A673 (cell line): Measurements from ENCODE around the gene GBF1. TPM values are rescaled to one million over a fixed set of nuclear protein-coding genes. Genes with fewer than 3 reads are reported as not detected.

Experiments used
- BruUV-seq: library from RNA; stranded (reverse); fragments of 400-500 nt; replicated peaks from 2 replicates; lab custom pipeline; 2021; lab: Mats Ljungman, UMichigan
- CTCF ChIA-PET: fragments of 300-600 bp; sonication (Branson Sonifier 250); formaldehyde crosslinking; loops from one replicate; lab custom pipeline; 2022; ENCODE audit warnings: antibody characterized with exemption; lab: Charles Lee
- POLR2A ChIA-PET: fragments of 300-600 bp; sonication (Branson Sonifier 250); formaldehyde crosslinking; loops from one replicate; lab custom pipeline; 2022; ENCODE audit warnings: antibody characterized with exemption; ENCODE audit not compliant: low non-redundant PET; lab: Charles Lee
- DNase-seq: peaks from one replicate; pipeline ENCODE4 v3.0.0-alpha.2; 2015; ENCODE audit warnings: low spot score
- H3K27ac ChIP-seq: fragments of 200-600 bp; sonication (generic); 2 replicates; pipeline ENCODE4 v1.5.1; 2016; ENCODE audit warnings: mixed run types, low read depth, mild to moderate bottlenecking, mixed read lengths, antibody characterized with exemption, low read length; ENCODE audit not compliant: poor library complexity, severe bottlenecking
- H3K27me3 ChIP-seq: fragments of 200-600 bp; sonication (generic); replicated peaks from 2 replicates; pipeline ENCODE4 v1.6.1; 2017; ENCODE audit warnings: mixed run types, low read depth, mild to moderate bottlenecking, mixed read lengths, antibody characterized with exemption, low read length; ENCODE audit not compliant: insufficient read depth, poor library complexity
- H3K36me3 ChIP-seq: fragments of 200-600 bp; sonication (generic); 2 replicates; pipeline ENCODE4 v1.6.1; 2016; ENCODE audit warnings: mixed run types, mild to moderate bottlenecking, mixed read lengths, antibody characterized with exemption, low read length; ENCODE audit not compliant: insufficient read depth, poor library complexity, severe bottlenecking
- H3K4me1 ChIP-seq: fragments of 200-600 bp; sonication (generic); 2 replicates; pipeline ENCODE4 v1.6.1; 2017; ENCODE audit warnings: mixed run types, mild to moderate bottlenecking, mixed read lengths, antibody characterized with exemption, low read length; ENCODE audit not compliant: insufficient read depth, poor library complexity, severe bottlenecking
- H3K4me3 ChIP-seq: fragments of 200-600 bp; sonication (generic); 2 replicates; pipeline ENCODE4 v1.5.1; 2016; ENCODE audit warnings: low read depth, mixed run types, mild to moderate bottlenecking, mixed read lengths, low read length; ENCODE audit not compliant: poor library complexity, severe bottlenecking
- H3K9me3 ChIP-seq: fragments of 200-600 bp; sonication (generic); 2 replicates; pipeline ENCODE4 v1.6.1; 2016; ENCODE audit warnings: mixed run types, low read depth, mild to moderate bottlenecking, mixed read lengths, antibody characterized with exemption, low read length; ENCODE audit not compliant: poor library complexity, severe bottlenecking
- EZH2 ChIP-seq: fragments of 200-600 bp; sonication (generic); IDR thresholded peaks from 2 replicates; pipeline ENCODE4 v1.6.1; 2017; ENCODE audit warnings: borderline replicate concordance, low read depth, mild to moderate bottlenecking, mixed read lengths, antibody characterized with exemption, low read length; ENCODE audit not compliant: poor library complexity, severe bottlenecking
- intact Hi-C: fragments of 100-400 bp; cut with micrococcal nuclease; formaldehyde crosslinking; loops from one replicate; pipeline ENCODE4 v1.10.0; 2022; ENCODE audit not compliant: unreplicated experiment
- total RNA-seq: library from RNA; stranded (reverse); gene quantifications from 2 replicates; pipeline ENCODE4 v1.2.3, GENCODE V29; 2021
- TF ChIP-seq, protein P1 (sequence below): fragments of 300-800, 200-600 bp; sonication (generic); conservative IDR thresholded peaks from 2 replicates; pipeline ENCODE4 v1.5.1; 2017; ENCODE audit warnings: low read depth, mild to moderate bottlenecking, antibody characterized with exemption, low read length, moderate library complexity, mixed read lengths

The GBF1 gene
- total RNA-seq, 1 experiment from 2014 or later: 50.0 TPM

GRCh38 chr10:102262744-102263370 is 17.5 kb downstream of the GBF1 start:
- POLR2A ChIA-PET: no interaction called here
- TF ChIP-seq, protein P1, sequence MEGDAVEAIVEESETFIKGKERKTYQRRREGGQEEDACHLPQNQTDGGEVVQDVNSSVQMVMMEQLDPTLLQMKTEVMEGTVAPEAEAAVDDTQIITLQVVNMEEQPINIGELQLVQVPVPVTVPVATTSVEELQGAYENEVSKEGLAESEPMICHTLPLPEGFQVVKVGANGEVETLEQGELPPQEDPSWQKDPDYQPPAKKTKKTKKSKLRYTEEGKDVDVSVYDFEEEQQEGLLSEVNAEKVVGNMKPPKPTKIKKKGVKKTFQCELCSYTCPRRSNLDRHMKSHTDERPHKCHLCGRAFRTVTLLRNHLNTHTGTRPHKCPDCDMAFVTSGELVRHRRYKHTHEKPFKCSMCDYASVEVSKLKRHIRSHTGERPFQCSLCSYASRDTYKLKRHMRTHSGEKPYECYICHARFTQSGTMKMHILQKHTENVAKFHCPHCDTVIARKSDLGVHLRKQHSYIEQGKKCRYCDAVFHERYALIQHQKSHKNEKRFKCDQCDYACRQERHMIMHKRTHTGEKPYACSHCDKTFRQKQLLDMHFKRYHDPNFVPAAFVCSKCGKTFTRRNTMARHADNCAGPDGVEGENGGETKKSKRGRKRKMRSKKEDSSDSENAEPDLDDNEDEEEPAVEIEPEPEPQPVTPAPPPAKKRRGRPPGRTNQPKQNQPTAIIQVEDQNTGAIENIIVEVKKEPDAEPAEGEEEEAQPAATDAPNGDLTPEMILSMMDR: no peak
- TF ChIP-seq EZH2: no peak
- Histone ChIP-seq H3K27me3 (no peaks in the 10 kb centered on the region), H3K36me3 (peaks cover 24% of the 10 kb centered on the region), H3K27ac (no peak overlapping the region), H3K9me3 (no peaks in the 10 kb centered on the region), H3K4me1 (peaks cover 4% of the 10 kb centered on the region), H3K4me3 (no peak overlapping the region)
- intact Hi-C loops: no loop called here
- CTCF ChIA-PET: no interaction called here
- no TSS peak for BruUV-seq
- no peak for DNase-seq

- Histone ChIP-seq H3K27me3 (no peaks in the 10 kb centered on the region), H3K9me3 (no peaks in the 10 kb centered on the region), H3K4me1 (peaks cover 12% of the 10 kb centered on the region), H3K4me3 (no peak overlapping the region), H3K36me3 (peaks cover 24% of the 10 kb centered on the region), H3K27ac (no peak overlapping the region)
- CTCF ChIA-PET: no interaction called here
- no peak for DNase-seq
- intact Hi-C loops: no loop called here
- no TSS peak for BruUV-seq
- TF ChIP-seq EZH2: no peak
- TF ChIP-seq, protein P1: no peak
- POLR2A ChIA-PET: no interaction called here
Measured at GRCh38 chr10:102264371-102264770, 19.0 kb downstream of the GBF1 start.

- Histone ChIP-seq H3K36me3 (peaks cover 5% of the 10 kb centered on the region), H3K27ac (no peak overlapping the region), H3K4me3 (no peak overlapping the region), H3K27me3 (no peaks in the 10 kb centered on the region), H3K4me1 (peaks cover 12% of the 10 kb centered on the region), H3K9me3 (no peaks in the 10 kb centered on the region)
- DNase-seq: no peak
- intact Hi-C loops: no loop called here
- CTCF ChIA-PET: no interaction called here
- TF ChIP-seq, protein P1: no peak
- no peak for TF ChIP-seq EZH2
- POLR2A ChIA-PET: no interaction called here
- BruUV-seq: no TSS peak
Measured at GRCh38 chr10:102266670-102267069, 21.3 kb downstream of the GBF1 start.
